ENCODE results near the gene TMEM132E. TPM values are rescaled to one million over a fixed set of nuclear protein-coding genes. Genes with fewer than 3 reads are reported as not detected.

Gene TMEM132E
- total RNA-seq, 1 experiment from 2014 or later: 1.7 TPM

- no peak for DNase-seq
- no peaks in the 10 kb centered on the region for H3K36me3 ChIP-seq (replicated peaks; ENCODE audit: control insufficient read depth, insufficient read depth, low read length)
- no peaks in the 10 kb centered on the region for H3K27me3 ChIP-seq (ENCODE audit: control insufficient read depth, insufficient read depth, low read length)
- H3K4me3 ChIP-seq (ENCODE audit: insufficient read depth, low read depth, low read length): no peak overlapping the region
Measured at GRCh38 chr17:34667656-34668055, 88.3 kb downstream of the TMEM132E start.

GRCh38 chr17:34668206-34668605 lies 88.8 kb downstream of the TMEM132E start:
- Histone ChIP-seq H3K36me3 (replicated peaks; ENCODE audit: control insufficient read depth, insufficient read depth, low read length) (no peaks in the 10 kb centered on the region), H3K27me3 (ENCODE audit: control insufficient read depth, insufficient read depth, low read length) (no peaks in the 10 kb centered on the region), H3K4me3 (ENCODE audit: insufficient read depth, low read depth, low read length) (no peak overlapping the region)
- DNase-seq: no peak

- no peak overlapping the region for H3K4me3 ChIP-seq (ENCODE audit: insufficient read depth, low read depth, low read length)
- H3K36me3 ChIP-seq (replicated peaks; ENCODE audit: control insufficient read depth, insufficient read depth, low read length): no peaks in the 10 kb centered on the region
- no peaks in the 10 kb centered on the region; the same call in 1 of the 2 replicates for H3K27me3 ChIP-seq (ENCODE audit: control insufficient read depth, insufficient read depth, low read length)
- no peak for DNase-seq
Measured at GRCh38 chr17:34669511-34669910, 90.1 kb downstream of the TMEM132E start.

- no peaks in the 10 kb centered on the region; the same call in 1 of the 2 replicates for H3K27me3 ChIP-seq (ENCODE audit: control insufficient read depth, insufficient read depth, low read length)
Measured at GRCh38 chr17:34670618-34671017, 91.2 kb downstream of the TMEM132E start.

GRCh38 chr17:34671191-34671590 lies 91.8 kb downstream of the TMEM132E start:
- H3K27me3 ChIP-seq (ENCODE audit: control insufficient read depth, insufficient read depth, low read length): no peaks in the 10 kb centered on the region; the same call in 1 of the 2 replicates

More at GRCh38 chr17:34670618-34671017, 91.2 kb downstream of the TMEM132E start:
- no peak overlapping the region for H3K4me3 ChIP-seq (ENCODE audit: insufficient read depth, low read depth, low read length)
- H3K36me3 ChIP-seq (replicated peaks; ENCODE audit: control insufficient read depth, insufficient read depth, low read length): no peaks in the 10 kb centered on the region
- peak; percentile 57 for DNase-seq

GRCh38 chr17:34672176-34672785 lies 92.9 kb downstream of the TMEM132E start:
- Histone ChIP-seq H3K27me3 (ENCODE audit: control insufficient read depth, insufficient read depth, low read length) (no peaks in the 10 kb centered on the region; the same call in 1 of the 2 replicates), H3K36me3 (replicated peaks; ENCODE audit: control insufficient read depth, insufficient read depth, low read length) (no peaks in the 10 kb centered on the region), H3K4me3 (ENCODE audit: insufficient read depth, low read depth, low read length) (no peak overlapping the region)
- DNase-seq: no peak

More at GRCh38 chr17:34671191-34671590, 91.8 kb downstream of the TMEM132E start:
- Histone ChIP-seq H3K36me3 (replicated peaks; ENCODE audit: control insufficient read depth, insufficient read depth, low read length) (no peaks in the 10 kb centered on the region), H3K4me3 (ENCODE audit: insufficient read depth, low read depth, low read length) (no peak overlapping the region)
- DNase-seq: no peak

- no peaks in the 10 kb centered on the region for H3K36me3 ChIP-seq (replicated peaks; ENCODE audit: control insufficient read depth, insufficient read depth, low read length)
- H3K27me3 ChIP-seq (ENCODE audit: control insufficient read depth, insufficient read depth, low read length): no peaks in the 10 kb centered on the region; the same call in 1 of the 2 replicates
- no peak for DNase-seq
- no peak overlapping the region for H3K4me3 ChIP-seq (ENCODE audit: insufficient read depth, low read depth, low read length)
Measured at GRCh38 chr17:34673516-34673915, 94.1 kb downstream of the TMEM132E start.

GRCh38 chr17:34673995-34674890 lies 94.9 kb downstream of the TMEM132E start:
- H3K36me3 ChIP-seq (replicated peaks; ENCODE audit: control insufficient read depth, insufficient read depth, low read length): no peaks in the 10 kb centered on the region
- H3K4me3 ChIP-seq (ENCODE audit: insufficient read depth, low read depth, low read length): no peak overlapping the region
- DNase-seq: no peak
- H3K27me3 ChIP-seq (ENCODE audit: control insufficient read depth, insufficient read depth, low read length): no peaks in the 10 kb centered on the region; the same call in 1 of the 2 replicates

- Histone ChIP-seq H3K27me3 (ENCODE audit: control insufficient read depth, insufficient read depth, low read length) (no peaks in the 10 kb centered on the region; the same call in 1 of the 2 replicates), H3K4me3 (ENCODE audit: insufficient read depth, low read depth, low read length) (no peak overlapping the region), H3K36me3 (replicated peaks; ENCODE audit: control insufficient read depth, insufficient read depth, low read length) (no peaks in the 10 kb centered on the region)
- no peak for DNase-seq
Measured at GRCh38 chr17:34675143-34675542, 95.8 kb downstream of the TMEM132E start.

GRCh38 chr17:34675605-34676004 lies 96.2 kb downstream of the TMEM132E start:
- Histone ChIP-seq H3K4me3 (ENCODE audit: insufficient read depth, low read depth, low read length) (no peak overlapping the region), H3K27me3 (ENCODE audit: control insufficient read depth, insufficient read depth, low read length) (no peaks in the 10 kb centered on the region; the same call in 1 of the 2 replicates), H3K36me3 (replicated peaks; ENCODE audit: control insufficient read depth, insufficient read depth, low read length) (no peaks in the 10 kb centered on the region)
- no peak for DNase-seq

- Histone ChIP-seq H3K4me3 (ENCODE audit: insufficient read depth, low read depth, low read length) (no peak overlapping the region), H3K36me3 (replicated peaks; ENCODE audit: control insufficient read depth, insufficient read depth, low read length) (no peaks in the 10 kb centered on the region), H3K27me3 (ENCODE audit: control insufficient read depth, insufficient read depth, low read length) (no peaks in the 10 kb centered on the region)
- DNase-seq: no peak
Measured at GRCh38 chr17:34680151-34680550, 100.8 kb downstream of the TMEM132E start.

GRCh38 chr17:34682305-34682704 lies 102.9 kb downstream of the TMEM132E start:
- H3K36me3 ChIP-seq (replicated peaks; ENCODE audit: control insufficient read depth, insufficient read depth, low read length): no peaks in the 10 kb centered on the region
- DNase-seq: no peak
- H3K27me3 ChIP-seq (ENCODE audit: control insufficient read depth, insufficient read depth, low read length): no peaks in the 10 kb centered on the region; the same call in 1 of the 2 replicates
- H3K4me3 ChIP-seq (ENCODE audit: insufficient read depth, low read depth, low read length): no peak overlapping the region

GRCh38 chr17:34683390-34683789 lies 104.0 kb downstream of the TMEM132E start:
- Histone ChIP-seq H3K4me3 (ENCODE audit: insufficient read depth, low read depth, low read length) (no peak overlapping the region), H3K36me3 (replicated peaks; ENCODE audit: control insufficient read depth, insufficient read depth, low read length) (no peaks in the 10 kb centered on the region), H3K27me3 (ENCODE audit: control insufficient read depth, insufficient read depth, low read length) (no peaks in the 10 kb centered on the region; the same call in 1 of the 2 replicates)
- no peak for DNase-seq
